NCI-H2081 (cell line): Measurements from ENCODE around the gene TAOK1.
"Not testable (repeated sequence)": the region's sequence is repeated elsewhere in the genome, so short reads cannot be mapped to it uniquely, and the experiment has no call there.

Experiments used
- DNase-seq, 2 experiments: peaks; one replicate each; lab custom pipeline; 2025; lab: John Stamatoyannopoulos, UW

Gene TAOK1

GRCh38 chr17:29549177-29549923 is 159.2 kb downstream of the TAOK1 start:
- peak in 1 of 2 experiments; percentile 31 for DNase-seq

GRCh38 chr17:29555840-29556239 is 165.7 kb downstream of the TAOK1 start:
- no peak for DNase-seq

GRCh38 chr17:29557085-29557738 is 167.0 kb downstream of the TAOK1 start:
- no peak for DNase-seq

- no peak for DNase-seq
Measured at GRCh38 chr17:29557739-29558116, 167.6 kb downstream of the TAOK1 start.

- DNase-seq, result not testable (repeated sequence)
Measured at GRCh38 chr17:29558139-29558538, 168.0 kb downstream of the TAOK1 start.

GRCh38 chr17:29559640-29560039 is 169.5 kb downstream of the TAOK1 start:
- peak in 1 of 2 experiments; percentile 1 for DNase-seq

- no peak for DNase-seq
Measured at GRCh38 chr17:29560316-29560715, 170.2 kb downstream of the TAOK1 start.

- DNase-seq, result no peak
Measured at GRCh38 chr17:29561554-29562517, 171.7 kb downstream of the TAOK1 start.

GRCh38 chr17:29562615-29563014 is 172.5 kb downstream of the TAOK1 start:
- DNase-seq, result no peak

- no peak for DNase-seq
Measured at GRCh38 chr17:29563816-29564215, 173.7 kb downstream of the TAOK1 start.

GRCh38 chr17:29565643-29566472 is 175.7 kb downstream of the TAOK1 start:
- DNase-seq, result peak; percentile 38 to 69

GRCh38 chr17:29566473-29567303 is 176.5 kb downstream of the TAOK1 start, which contains the start of gene ABHD15:
Gene ABHD15 (minus strand): TSS chr17:29567037. CDS start chr17:29566966, 71 bp downstream.
- peak; percentile 17 to 42 for DNase-seq

GRCh38 chr17:29567304-29567553 is 177.1 kb downstream of the TAOK1 start:
- DNase-seq, result no peak

GRCh38 chr17:29567554-29568330 is 177.6 kb downstream of the TAOK1 start:
- peak in 1 of 2 experiments; percentile 22 for DNase-seq

GRCh38 chr17:29568331-29569244 is 178.4 kb downstream of the TAOK1 start, which contains the start of gene TP53I13:
Gene TP53I13 (plus strand): TSS chr17:29568701. CDS start chr17:29568759, 58 bp downstream.
- peak; percentile 58 to 69 for DNase-seq

GRCh38 chr17:29569245-29569950 is 179.2 kb downstream of the TAOK1 start:
- DNase-seq, result no peak

GRCh38 chr17:29570521-29570920 is 180.4 kb downstream of the TAOK1 start:
- DNase-seq, result no peak

- no peak for DNase-seq
Measured at GRCh38 chr17:29571486-29571882, 181.3 kb downstream of the TAOK1 start.
